PC-3 (cell line): Measurements from ENCODE around the gene SVOP.

Experiments used
- EZH2 ChIP-seq: fragments of 300-600 bp; sonication (generic); IDR thresholded peaks from one replicate; pipeline ENCODE4 v1.6.1; 2017; ENCODE audit warnings: antibody characterized with exemption, mild to moderate bottlenecking, low read length; ENCODE audit not compliant: unreplicated experiment
- EZH2phosphoT487 ChIP-seq: fragments of 300-600 bp; sonication (generic); IDR thresholded peaks from 2 replicates; pipeline ENCODE4 v1.6.1; 2018; ENCODE audit warnings: mild to moderate bottlenecking, antibody characterized with exemption, low read length, borderline replicate concordance
- TF ChIP-seq, protein P1 (sequence below): fragments of 300-600 bp; sonication (generic); conservative IDR thresholded peaks from 2 replicates; pipeline ENCODE4 v1.5.1; 2017; ENCODE audit warnings: antibody characterized with exemption, low read depth, mild to moderate bottlenecking, low read length

DNA sequence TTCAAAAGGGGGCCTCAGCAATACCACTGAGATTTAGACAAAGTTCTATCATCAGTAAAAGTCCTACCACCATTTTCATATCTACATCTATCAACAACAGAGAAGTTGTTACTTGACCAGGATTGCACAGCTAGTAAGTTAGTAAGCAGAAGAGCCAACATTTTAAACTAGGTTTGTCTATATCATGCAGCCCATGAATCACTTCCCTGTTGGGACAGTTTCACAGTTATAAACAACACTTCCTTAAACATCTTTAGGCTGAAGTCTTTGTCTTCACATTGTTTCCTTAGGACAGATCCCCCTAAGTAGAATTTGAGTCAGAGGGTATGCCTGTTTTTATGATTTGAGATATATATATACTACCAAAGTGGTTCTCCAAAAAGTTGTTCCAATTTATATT, 72.5 kb downstream of the SVOP start:
- TF ChIP-seq, protein P1, sequence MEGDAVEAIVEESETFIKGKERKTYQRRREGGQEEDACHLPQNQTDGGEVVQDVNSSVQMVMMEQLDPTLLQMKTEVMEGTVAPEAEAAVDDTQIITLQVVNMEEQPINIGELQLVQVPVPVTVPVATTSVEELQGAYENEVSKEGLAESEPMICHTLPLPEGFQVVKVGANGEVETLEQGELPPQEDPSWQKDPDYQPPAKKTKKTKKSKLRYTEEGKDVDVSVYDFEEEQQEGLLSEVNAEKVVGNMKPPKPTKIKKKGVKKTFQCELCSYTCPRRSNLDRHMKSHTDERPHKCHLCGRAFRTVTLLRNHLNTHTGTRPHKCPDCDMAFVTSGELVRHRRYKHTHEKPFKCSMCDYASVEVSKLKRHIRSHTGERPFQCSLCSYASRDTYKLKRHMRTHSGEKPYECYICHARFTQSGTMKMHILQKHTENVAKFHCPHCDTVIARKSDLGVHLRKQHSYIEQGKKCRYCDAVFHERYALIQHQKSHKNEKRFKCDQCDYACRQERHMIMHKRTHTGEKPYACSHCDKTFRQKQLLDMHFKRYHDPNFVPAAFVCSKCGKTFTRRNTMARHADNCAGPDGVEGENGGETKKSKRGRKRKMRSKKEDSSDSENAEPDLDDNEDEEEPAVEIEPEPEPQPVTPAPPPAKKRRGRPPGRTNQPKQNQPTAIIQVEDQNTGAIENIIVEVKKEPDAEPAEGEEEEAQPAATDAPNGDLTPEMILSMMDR = no peak
- TF ChIP-seq EZH2 (no peak), EZH2phosphoT487 (no peak)
